ENCODE measurements around the gene OR4A16.

Gene OR4A16, protein sequence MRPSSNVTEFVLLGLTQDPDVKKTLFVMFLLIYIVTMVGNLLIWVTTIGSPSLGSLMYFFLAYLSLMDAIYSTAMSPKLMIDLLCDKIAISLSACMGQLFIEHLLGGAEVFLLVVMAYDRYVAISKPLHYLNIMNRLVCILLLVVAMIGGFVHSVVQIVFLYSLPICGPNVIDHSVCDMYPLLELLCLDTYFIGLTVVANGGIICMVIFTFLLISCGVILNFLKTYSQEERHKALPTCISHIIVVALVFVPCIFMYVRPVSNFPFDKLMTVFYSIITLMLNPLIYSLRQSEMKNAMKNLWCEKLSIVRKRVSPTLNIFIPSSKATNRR

GRCh38 chr11:55342901-55343300, at the start of gene OR4A16:
Gene OR4A16, plus strand, starts transcription at chr11:55343201. Its CDS starts 0 bp downstream, at chr11:55343201.
- DNase-seq = no peak

- no peak for DNase-seq
Measured at GRCh38 chr11:55324500-55324899, 18.5 kb upstream of the OR4A16 start.

DNA sequence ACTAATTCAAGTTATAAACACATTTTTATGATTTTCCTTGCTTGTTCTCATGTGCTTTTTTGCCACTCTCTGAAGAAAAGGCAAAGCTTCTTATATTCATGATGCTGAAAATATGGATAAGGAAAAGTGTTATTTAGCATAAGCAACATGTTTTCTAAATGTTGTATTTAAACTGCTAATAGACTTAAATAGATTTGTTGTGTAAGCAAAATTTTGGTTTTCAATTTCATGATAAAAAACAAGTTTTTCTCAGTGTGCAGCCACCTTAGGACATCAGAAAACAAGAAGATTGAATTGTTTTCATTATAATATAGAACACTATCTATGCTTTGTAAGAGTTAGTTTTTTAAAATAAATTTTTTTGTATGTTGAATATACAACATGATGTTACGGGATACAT, 2.3 kb downstream of the OR4A16 start:
- DNase-seq = no peak

DNA sequence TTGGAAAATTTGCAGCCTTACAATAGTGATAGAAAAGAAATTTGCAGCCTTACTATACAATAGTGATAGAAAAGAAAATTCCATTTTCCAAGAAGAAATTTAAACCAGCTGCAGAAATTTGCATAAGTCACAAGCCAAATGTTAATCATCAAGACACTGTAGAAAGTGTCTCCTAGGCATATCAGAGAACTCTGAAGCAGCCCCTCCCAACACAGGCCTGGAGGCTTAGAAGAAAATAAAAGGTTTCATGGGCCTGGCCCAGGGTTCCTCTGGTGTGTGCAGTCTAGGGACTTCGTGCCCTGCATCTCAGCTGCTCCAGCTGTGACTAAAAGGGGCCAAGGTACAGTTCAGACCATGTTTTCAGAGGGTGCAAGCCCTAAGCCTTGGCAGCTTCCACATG, 6.0 kb downstream of the OR4A16 start:
- no peak for DNase-seq

DNA sequence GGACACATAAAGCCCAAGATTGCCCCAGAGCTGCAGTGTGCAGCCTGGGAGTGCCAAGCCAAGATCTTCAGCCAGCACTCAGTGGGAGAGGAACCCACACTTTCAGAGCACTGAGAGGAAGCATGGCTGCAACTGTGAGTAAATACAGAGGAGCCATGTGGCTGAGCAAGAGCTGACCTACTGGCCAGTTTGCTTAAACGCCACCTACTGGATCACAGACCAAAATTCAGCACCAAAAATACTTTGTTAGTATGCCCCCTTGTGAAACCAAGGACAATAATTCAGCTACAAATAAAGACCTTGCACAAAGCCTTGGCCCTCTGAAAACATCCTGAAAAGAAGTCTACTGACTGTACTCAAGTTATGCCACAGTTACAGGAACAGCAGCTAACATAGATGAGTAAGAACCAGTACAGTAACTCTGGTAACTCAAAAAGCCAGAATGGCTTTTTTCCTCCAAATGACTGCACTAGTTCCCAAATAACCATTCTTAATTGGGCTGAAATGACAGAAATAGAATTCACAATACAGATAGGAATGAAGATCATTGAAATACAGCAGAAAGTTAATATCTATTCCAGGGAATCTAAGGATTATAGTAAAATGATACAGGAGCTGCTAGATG, 14.7 kb downstream of the OR4A16 start:
- DNase-seq = peak; percentile 12

GRCh38 chr11:55367674-55368073, 24.7 kb downstream of the OR4A16 start, which contains the start of gene OR4A15:
Gene OR4A15, plus strand, starts transcription at chr11:55367974. Its CDS starts 0 bp downstream, at chr11:55367974.
- no peak for DNase-seq
